Measurements from ENCODE around the gene OGFOD3. TPM values are rescaled to one million over a fixed set of nuclear protein-coding genes. Genes with fewer than 3 reads are reported as not detected.

Gene OGFOD3
- total RNA-seq, 1 donor from 2014 or later: 31.3 TPM

GRCh38 chr17:82449131-82449882, 30.9 kb upstream of the OGFOD3 start:
- Mint-ChIP-seq H3K36me3 (ENCODE audit: insufficient read depth) (peaks cover 6% of the 10 kb centered on the region), H3K27me3 (no peaks in the 10 kb centered on the region), H3K27ac (peak overlapping the region; percentile 84), H3K4me3 (ENCODE audit: low read depth) (peak overlapping the region; percentile 81), H3K9me3 (ENCODE audit: low read depth) (peaks cover 14% of the 10 kb centered on the region), H3K4me1 (ENCODE audit: low read depth) (peaks cover 7% of the 10 kb centered on the region)
- TF ChIP-seq CTCF (IDR thresholded peaks at IDR 0.05; ENCODE audit: unreplicated experiment): no peak
- DNase-seq (ENCODE audit: low spot score, unreplicated experiment): no peak

GRCh38 chr17:82447876-82448275, 29.5 kb upstream of the OGFOD3 start:
- Mint-ChIP-seq H3K4me1 (ENCODE audit: low read depth) (peaks cover 7% of the 10 kb centered on the region), H3K27me3 (no peaks in the 10 kb centered on the region), H3K36me3 (ENCODE audit: insufficient read depth) (peaks cover 8% of the 10 kb centered on the region), H3K4me3 (ENCODE audit: low read depth) (no peak overlapping the region), H3K9me3 (ENCODE audit: low read depth) (peaks cover 11% of the 10 kb centered on the region), H3K27ac (no peak overlapping the region)
- TF ChIP-seq CTCF (IDR thresholded peaks at IDR 0.05; ENCODE audit: unreplicated experiment): no peak
- no peak for DNase-seq (ENCODE audit: low spot score, unreplicated experiment)

- TF ChIP-seq CTCF (IDR thresholded peaks at IDR 0.05; ENCODE audit: unreplicated experiment): no peak
- H3K9me3 Mint-ChIP-seq (ENCODE audit: low read depth): peaks cover 5% of the 10 kb centered on the region
- H3K27ac Mint-ChIP-seq: no peak overlapping the region
- H3K4me1 Mint-ChIP-seq (ENCODE audit: low read depth): peaks cover 7% of the 10 kb centered on the region
- no peak for DNase-seq (ENCODE audit: low spot score, unreplicated experiment)
- no peak overlapping the region for H3K4me3 Mint-ChIP-seq (ENCODE audit: low read depth)
- no peaks in the 10 kb centered on the region for H3K27me3 Mint-ChIP-seq
- peaks cover 4% of the 10 kb centered on the region for H3K36me3 Mint-ChIP-seq (ENCODE audit: insufficient read depth)
These were observed 28.3 kb upstream of the OGFOD3 start for GRCh38 chr17:82446649-82447048.

- peaks cover 5% of the 10 kb centered on the region for H3K4me1 Mint-ChIP-seq (ENCODE audit: low read depth)
- H3K27me3 Mint-ChIP-seq: no peaks in the 10 kb centered on the region
- no peak for DNase-seq (ENCODE audit: low spot score, unreplicated experiment)
- H3K27ac Mint-ChIP-seq: no peak overlapping the region
- H3K9me3 Mint-ChIP-seq (ENCODE audit: low read depth): no peaks in the 10 kb centered on the region
- no peak for TF ChIP-seq CTCF (IDR thresholded peaks at IDR 0.05; ENCODE audit: unreplicated experiment)
- H3K4me3 Mint-ChIP-seq (ENCODE audit: low read depth): no peak overlapping the region
- H3K36me3 Mint-ChIP-seq (ENCODE audit: insufficient read depth): peaks cover 4% of the 10 kb centered on the region
These were observed 27.7 kb upstream of the OGFOD3 start for GRCh38 chr17:82446124-82446523.

- H3K4me1 Mint-ChIP-seq (ENCODE audit: low read depth): peaks cover 5% of the 10 kb centered on the region
- no peaks in the 10 kb centered on the region for H3K27me3 Mint-ChIP-seq
- no peak for DNase-seq (ENCODE audit: low spot score, unreplicated experiment)
- H3K4me3 Mint-ChIP-seq (ENCODE audit: low read depth): no peak overlapping the region
- no peak for TF ChIP-seq CTCF (IDR thresholded peaks at IDR 0.05; ENCODE audit: unreplicated experiment)
- H3K9me3 Mint-ChIP-seq (ENCODE audit: low read depth): no peaks in the 10 kb centered on the region
- H3K27ac Mint-ChIP-seq: no peak overlapping the region
- peaks cover 4% of the 10 kb centered on the region for H3K36me3 Mint-ChIP-seq (ENCODE audit: insufficient read depth)
These were observed 27.2 kb upstream of the OGFOD3 start for GRCh38 chr17:82445542-82445941.

All from progenitor cell of endocrine pancreas (in vitro differentiated cells).